Erythroblast (primary cell): ENCODE results near the gene MAPK1.

Experiments used
- GATA1 ChIP-seq: IDR thresholded peaks from 2 replicates; pipeline ENCODE4 v1.6.1; 2011; ENCODE audit warnings: low read depth, mild to moderate bottlenecking, control low read depth, low read length, moderate library complexity
- POLR2A ChIP-seq: IDR thresholded peaks from 2 replicates; pipeline ENCODE4 v1.6.1; 2011; ENCODE audit warnings: mild to moderate bottlenecking, low read length

- TF ChIP-seq POLR2A (no peak), GATA1 (no peak)
Measured at GRCh38 chr22:21741059-21741458, 126.4 kb downstream of the MAPK1 start.
